Stimulated activated CD4-positive, alpha-beta T cell treated with anti-CD3 and anti-CD28 coated beads, TNF-alpha, amount 100 ng/mL, for 48 hours (primary cell): ENCODE results near the gene SEMA4G.

ENCODE experiments used
- DNase-seq, 3 donors: peaks; one replicate each; pipeline ENCODE4 v3.0.0-alpha.2; 2020; ENCODE audit warnings: low read depth in 3 of 3

SEMA4G gene

GRCh38 chr10:101005869-101006567, 36.7 kb downstream of the SEMA4G start:
- DNase-seq = no peak

GRCh38 chr10:101006593-101007098, 37.3 kb downstream of the SEMA4G start:
- DNase-seq = no peak

GRCh38 chr10:101007099-101007711, 37.9 kb downstream of the SEMA4G start:
- DNase-seq = no peak

GRCh38 chr10:101007915-101008822, 38.9 kb downstream of the SEMA4G start:
- DNase-seq = no peak

GRCh38 chr10:101008823-101009423, 39.6 kb downstream of the SEMA4G start:
- DNase-seq = no peak

- DNase-seq = no peak
Measured at GRCh38 chr10:101010329-101010728, 41.0 kb downstream of the SEMA4G start.

GRCh38 chr10:101011517-101012423, 42.5 kb downstream of the SEMA4G start:
- DNase-seq = no peak

- DNase-seq = peak in 2 of 3 donors; percentile 62 to 75
Measured at GRCh38 chr10:101012525-101013364, 43.4 kb downstream of the SEMA4G start.

- DNase-seq = no peak
Measured at GRCh38 chr10:101013365-101013825, 44.1 kb downstream of the SEMA4G start.

GRCh38 chr10:101014230-101014884, 45.1 kb downstream of the SEMA4G start:
- DNase-seq = peak in 2 of 3 donors; percentile 53 to 74

- no peak for DNase-seq
Measured at GRCh38 chr10:101014966-101015581, 45.8 kb downstream of the SEMA4G start.

GRCh38 chr10:101015582-101015973, 46.3 kb downstream of the SEMA4G start:
- no peak for DNase-seq

- no peak for DNase-seq
Measured at GRCh38 chr10:101016814-101017213, 47.5 kb downstream of the SEMA4G start.

GRCh38 chr10:101018118-101018599, 48.9 kb downstream of the SEMA4G start:
- no peak for DNase-seq

GRCh38 chr10:101018600-101019439, 49.5 kb downstream of the SEMA4G start:
- peak in 2 of 3 donors; percentile 74 to 84 for DNase-seq
